HL-60 (cell line): ENCODE data around the gene ANXA2.

Source experiments
- CTCF ChIP-seq: IDR thresholded peaks from one replicate; pipeline ENCODE4 v1.5.1; 2011; ENCODE audit warnings: low read length, control low read depth, inconsistent platforms; ENCODE audit not compliant: insufficient read depth
- GABPA ChIP-seq: IDR thresholded peaks from 2 replicates; pipeline ENCODE4 v1.6.1; 2012; ENCODE audit warnings: low read depth
- POLR2AphosphoS5 ChIP-seq: IDR thresholded peaks from 2 replicates; pipeline ENCODE4 v1.6.1; 2012; ENCODE audit warnings: low read depth
- REST ChIP-seq: IDR thresholded peaks from 2 replicates; pipeline ENCODE4 v1.6.1; 2012; ENCODE audit warnings: low read depth; ENCODE audit not compliant: insufficient replicate concordance

DNA sequence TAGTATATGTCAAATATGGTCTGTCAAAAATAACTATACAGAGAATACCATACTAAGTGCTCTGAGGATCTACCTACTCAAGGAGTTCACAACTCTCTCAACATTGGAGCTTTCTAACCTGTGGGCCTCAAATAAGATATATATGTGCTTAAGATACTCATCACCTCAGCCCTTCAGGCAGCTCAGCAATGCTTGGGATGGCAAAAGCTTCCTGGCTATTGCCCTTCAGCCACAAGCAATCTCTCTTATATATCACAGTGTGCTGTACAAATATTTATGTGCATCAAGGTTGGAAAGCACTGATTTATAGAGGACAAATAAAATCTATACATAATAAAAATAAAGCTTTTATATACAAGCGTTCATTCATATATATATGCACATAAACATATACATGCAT is 40.9 kb upstream of the ANXA2 start:
- TF ChIP-seq GABPA, result no peak
- TF ChIP-seq CTCF, result no peak
- no peak for TF ChIP-seq POLR2AphosphoS5
- TF ChIP-seq REST, result no peak
